Esophagus (tissue), 2 donors: Measurements from ENCODE around the gene NECTIN1. TPM values are rescaled to one million over a fixed set of nuclear protein-coding genes. Genes with fewer than 3 reads are reported as not detected.

Experiments used
- H3K27ac ChIP-seq, 2 donors: one replicate each; pipeline ENCODE4 v1.5.1; 2013; ENCODE audit warnings: low read depth in 2 of 2, mild to moderate bottlenecking in 2 of 2, inconsistent platforms in 1 of 2, low read length in 1 of 2, moderate library complexity in 1 of 2
- H3K27me3 ChIP-seq, 2 donors: one replicate each; pipeline ENCODE4 v1.6.1; 2013; ENCODE audit warnings: low read length in 2 of 2, control low read depth in 1 of 2, mild to moderate bottlenecking in 1 of 2; ENCODE audit not compliant: insufficient read depth in 2 of 2, control insufficient read depth in 1 of 2
- H3K36me3 ChIP-seq, 2 donors: one replicate each; pipeline ENCODE4 v1.6.1; 2013; ENCODE audit warnings: low read length in 1 of 2; ENCODE audit not compliant: control insufficient read depth in 2 of 2, insufficient read depth in 2 of 2
- H3K4me1 ChIP-seq, 2 donors: one replicate each; pipeline ENCODE4 v1.6.1; 2013; ENCODE audit warnings: low read length in 1 of 2; ENCODE audit not compliant: control insufficient read depth in 2 of 2, insufficient read depth in 2 of 2
- H3K4me3 ChIP-seq, 2 donors: one replicate each; pipeline ENCODE4 v1.5.1; 2013; ENCODE audit warnings: low read length in 2 of 2, mild to moderate bottlenecking in 2 of 2, low read depth in 1 of 2, moderate library complexity in 1 of 2
- H3K9me3 ChIP-seq, 2 donors: one replicate each; pipeline ENCODE4 v1.6.1; 2013; ENCODE audit warnings: mild to moderate bottlenecking in 2 of 2, low read depth in 1 of 2, low read length in 1 of 2, moderate library complexity in 1 of 2; ENCODE audit not compliant: control insufficient read depth in 2 of 2, insufficient read depth in 1 of 2
- WGBS, 2 donors: extraction: QIAGEN DNeasy Blood & Tissue Kit; methylation state at CpG; one replicate each; pipeline ENCODE4 v1.1.7; 2013; 5-methylcytosine and 5-hydroxymethylcytosine counted together
- polyA plus RNA-seq, 2 donors: library from polyadenylated mRNA; stranded (reverse); fragments of 200-250 nt; gene quantifications; one replicate each; pipeline ENCODE4 v1.2.3, GENCODE V29; 2013
- donor health status: healthy with polysubstance abuse.
- donor health status: Bipolar disorder and iron deficiency.

The NECTIN1 gene
- polyA plus RNA-seq, 2 donors, result 79.6 to 89.9 TPM

GRCh38 chr11:119594639-119595249, 134.3 kb downstream of the NECTIN1 start:
- H3K27ac ChIP-seq, result peak overlapping the region in 1 of 2 donors; percentile 3
- peaks cover 0 to 5% of the 10 kb centered on the region in 2 donors for H3K4me1 ChIP-seq

GRCh38 chr11:119593346-119593745, 135.7 kb downstream of the NECTIN1 start:
- H3K27me3 ChIP-seq, result no peaks in the 10 kb centered on the region
- 42 to 55% methylated on average over 1 of the region's 1 CpG for WGBS, 2 donors
- H3K27ac ChIP-seq, result peak overlapping the region; percentile 40 to 47
- no peaks in the 10 kb centered on the region for H3K36me3 ChIP-seq
- H3K9me3 ChIP-seq, result no peaks in the 10 kb centered on the region
- peaks cover 0 to 12% of the 10 kb centered on the region in 2 donors for H3K4me1 ChIP-seq
- no peak overlapping the region for H3K4me3 ChIP-seq

More at GRCh38 chr11:119594639-119595249, 134.3 kb downstream of the NECTIN1 start:
- 53 to 66% methylated on average over 4 of the region's 4 CpGs for WGBS, 2 donors
- Histone ChIP-seq H3K9me3 (no peaks in the 10 kb centered on the region), H3K4me3 (no peak overlapping the region), H3K36me3 (no peaks in the 10 kb centered on the region), H3K27me3 (no peaks in the 10 kb centered on the region)

- no peaks in the 10 kb centered on the region for H3K36me3 ChIP-seq
- H3K4me3 ChIP-seq, result no peak overlapping the region
- peak overlapping the region; percentile 45 to 78 for H3K27ac ChIP-seq
- WGBS, 2 donors, result 34 to 55% methylated on average over 5 of the region's 5 CpGs
- no peaks in the 10 kb centered on the region for H3K9me3 ChIP-seq
- no peaks in the 10 kb centered on the region for H3K27me3 ChIP-seq
- H3K4me1 ChIP-seq, result peaks cover 0 to 12% of the 10 kb centered on the region in 2 donors
Measured at GRCh38 chr11:119592642-119593041, 136.4 kb downstream of the NECTIN1 start.

- Histone ChIP-seq H3K4me3 (no peak overlapping the region), H3K27ac (peak overlapping the region; percentile 62 to 81), H3K27me3 (no peaks in the 10 kb centered on the region), H3K4me1 (peaks cover 0 to 12% of the 10 kb centered on the region in 2 donors), H3K36me3 (no peaks in the 10 kb centered on the region), H3K9me3 (no peaks in the 10 kb centered on the region)
- WGBS, 2 donors, result 68 to 77% methylated on average over 5 of the region's 5 CpGs
Measured at GRCh38 chr11:119591836-119592310, 137.1 kb downstream of the NECTIN1 start.

- H3K9me3 ChIP-seq, result no peaks in the 10 kb centered on the region
- H3K36me3 ChIP-seq, result no peaks in the 10 kb centered on the region
- no peaks in the 10 kb centered on the region for H3K27me3 ChIP-seq
- peak overlapping the region; percentile 93 to 98 for H3K27ac ChIP-seq
- H3K4me3 ChIP-seq, result no peak overlapping the region
- peaks cover 0 to 12% of the 10 kb centered on the region in 2 donors for H3K4me1 ChIP-seq
- WGBS, 2 donors, result 85 to 90% methylated on average over 4 of the region's 4 CpGs
Measured at GRCh38 chr11:119590651-119591351, 138.2 kb downstream of the NECTIN1 start.

GRCh38 chr11:119589001-119589400, 140.0 kb downstream of the NECTIN1 start:
- peaks cover 0 to 15% of the 10 kb centered on the region in 2 donors for H3K4me1 ChIP-seq
- H3K9me3 ChIP-seq, result no peaks in the 10 kb centered on the region
- H3K4me3 ChIP-seq, result no peak overlapping the region
- no peaks in the 10 kb centered on the region for H3K27me3 ChIP-seq
- H3K27ac ChIP-seq, result peak overlapping the region; percentile 47 to 93
- no peaks in the 10 kb centered on the region for H3K36me3 ChIP-seq
